Stimulated activated CD4-positive, alpha-beta T cell treated with anti-CD3 and anti-CD28 coated beads, TNF-alpha, amount 100 ng/mL, for 48 hours (primary cell): Measurements from ENCODE around the gene COA4.

Experiments used
- DNase-seq, 3 donors: peaks; one replicate each; pipeline ENCODE4 v3.0.0-alpha.2; 2020; ENCODE audit warnings: low read depth in 3 of 3

Gene COA4

GRCh38 chr11:73866095-73866579, 10.5 kb downstream of the COA4 start:
- no peak for DNase-seq

- no peak for DNase-seq
Measured at GRCh38 chr11:73862986-73863385, 13.7 kb downstream of the COA4 start.

- DNase-seq = no peak
Measured at GRCh38 chr11:73860202-73860601, 16.4 kb downstream of the COA4 start.

- no peak for DNase-seq
Measured at GRCh38 chr11:73859671-73860070, 17.0 kb downstream of the COA4 start.

- no peak for DNase-seq
Measured at GRCh38 chr11:73856031-73856567, 20.5 kb downstream of the COA4 start.

- no peak for DNase-seq
Measured at GRCh38 chr11:73854680-73855079, 22.0 kb downstream of the COA4 start.

GRCh38 chr11:73852049-73852448, 24.6 kb downstream of the COA4 start:
- DNase-seq = no peak

- DNase-seq = no peak
Measured at GRCh38 chr11:73851046-73851764, 25.4 kb downstream of the COA4 start.

GRCh38 chr11:73839123-73839457, 37.6 kb downstream of the COA4 start:
- no peak for DNase-seq

GRCh38 chr11:73838443-73839122, 38.1 kb downstream of the COA4 start:
- no peak for DNase-seq

- no peak for DNase-seq
Measured at GRCh38 chr11:73833067-73833466, 43.6 kb downstream of the COA4 start.

- no peak for DNase-seq
Measured at GRCh38 chr11:73830261-73830660, 46.4 kb downstream of the COA4 start.
